Fibroblast of skin of left biceps (primary cell): Measurements from ENCODE around the gene RBM33.

Source experiments
- DNase-seq, 2 experiments: peaks; one replicate each; pipeline ENCODE4 v3.0.0-alpha.2; 2013; ENCODE audit warnings: low read depth in 2 of 2

RBM33 gene

DNA sequence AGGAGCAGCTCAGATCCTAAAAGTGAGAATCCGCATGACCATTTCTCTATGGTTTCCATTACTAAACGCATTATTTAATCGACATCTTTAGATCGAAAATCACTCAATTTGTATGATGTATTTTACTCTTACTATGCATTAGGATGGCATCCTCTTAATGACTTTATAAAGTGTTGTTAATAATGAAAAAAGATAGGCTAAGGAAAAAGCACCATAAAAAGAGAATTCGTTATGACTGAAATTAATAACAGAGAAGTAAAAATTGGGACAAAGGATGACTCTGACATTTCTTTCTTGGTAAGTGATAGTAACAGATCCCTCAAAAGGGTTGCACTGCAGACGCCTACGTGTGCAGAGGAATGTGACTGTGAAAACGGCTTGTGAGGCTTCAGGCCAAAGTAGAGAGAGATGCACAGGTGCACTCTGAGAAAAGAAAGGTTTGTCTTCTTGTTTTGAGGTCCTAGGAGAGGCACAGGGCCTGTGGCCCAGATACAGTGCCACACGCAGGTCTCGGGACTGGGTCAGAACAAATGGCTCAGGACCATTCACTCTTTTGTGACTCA, 23.0 kb upstream of the RBM33 start:
- no peak for DNase-seq

- no peak for DNase-seq
Observed at GRCh38 chr7:155624412-155624811, 20.0 kb upstream of the RBM33 start.

DNA sequence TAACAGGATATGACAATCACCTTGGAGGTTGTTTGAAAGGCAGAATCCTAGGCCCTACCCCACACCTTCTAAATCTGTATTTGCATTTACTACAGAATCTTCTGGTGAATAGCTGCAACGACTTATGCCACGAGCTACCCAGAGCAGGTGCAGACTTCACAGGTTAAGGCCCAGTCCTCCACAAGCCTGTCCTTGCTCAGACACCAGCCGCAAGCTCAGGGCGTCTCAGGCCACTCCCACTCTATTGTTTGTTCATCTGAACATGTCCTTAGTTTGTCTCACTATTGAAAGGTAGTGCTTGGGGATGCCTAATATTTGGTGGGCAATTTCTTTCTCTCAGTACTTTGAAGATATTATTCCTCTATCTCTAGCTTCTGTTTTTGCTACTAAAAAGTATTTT, 18.9 kb upstream of the RBM33 start:
- no peak for DNase-seq

DNA sequence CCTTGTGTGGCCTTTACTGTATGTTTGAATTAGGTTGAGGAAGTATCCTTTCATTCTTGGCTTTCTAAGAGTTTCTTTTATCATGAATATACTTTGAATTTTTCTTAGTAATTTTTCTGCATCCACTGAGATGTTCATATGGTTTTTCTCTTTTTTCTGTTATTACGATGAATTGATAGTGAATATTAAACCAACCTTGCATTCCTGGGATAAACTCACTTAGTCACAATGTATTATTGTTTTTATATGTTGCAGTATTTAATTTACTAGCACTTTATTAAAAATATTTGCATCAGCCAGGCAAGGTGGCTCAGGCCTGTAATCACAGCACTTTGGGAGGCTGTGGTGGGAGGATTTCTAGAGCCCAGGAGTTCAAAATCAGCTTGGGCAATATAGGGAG, 15.3 kb upstream of the RBM33 start:
- no peak for DNase-seq

GRCh38 chr7:155631155-155631554, 13.3 kb upstream of the RBM33 start:
- no peak for DNase-seq

- no peak for DNase-seq
Observed at GRCh38 chr7:155635817-155636216, 8.6 kb upstream of the RBM33 start.

DNA sequence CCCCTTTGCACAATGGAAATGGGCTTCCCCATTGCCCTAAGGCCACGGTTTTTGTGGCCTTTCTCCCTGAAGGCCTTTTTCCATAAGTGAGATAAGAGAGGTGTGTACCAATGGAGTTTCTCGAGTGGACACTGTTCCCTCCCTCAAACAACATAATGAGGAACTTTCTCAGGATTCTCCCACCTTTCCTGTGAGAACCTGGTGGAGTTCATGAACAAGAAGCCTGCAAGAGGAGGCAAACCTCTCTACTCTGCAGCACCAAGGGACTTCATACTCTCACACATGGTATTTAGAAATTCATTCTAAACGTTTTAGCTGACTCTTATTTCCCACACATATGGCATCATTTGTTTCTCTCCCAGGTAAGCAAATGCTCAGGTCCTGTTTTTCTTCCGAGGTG, 7.3 kb upstream of the RBM33 start:
- no peak for DNase-seq

DNA sequence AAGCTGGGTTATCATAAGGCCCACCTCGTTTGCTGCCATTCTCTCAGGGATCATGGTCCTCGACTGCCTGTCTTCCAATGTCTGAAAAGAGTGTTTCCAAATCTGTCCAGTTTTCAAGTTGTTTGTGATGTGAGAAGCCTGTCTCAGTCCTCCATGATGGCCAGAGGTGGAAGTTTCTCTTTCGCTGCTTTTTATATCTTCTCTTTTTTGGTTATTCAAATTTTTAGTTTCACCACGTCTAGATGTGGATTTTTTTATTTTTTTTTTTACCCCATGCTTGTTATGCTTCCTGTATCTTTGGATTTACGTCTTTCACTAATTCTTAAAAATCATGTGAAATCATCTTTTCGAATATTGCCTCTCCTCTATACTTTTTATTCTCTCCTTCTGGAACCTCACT, 6.1 kb upstream of the RBM33 start:
- no peak for DNase-seq

DNA sequence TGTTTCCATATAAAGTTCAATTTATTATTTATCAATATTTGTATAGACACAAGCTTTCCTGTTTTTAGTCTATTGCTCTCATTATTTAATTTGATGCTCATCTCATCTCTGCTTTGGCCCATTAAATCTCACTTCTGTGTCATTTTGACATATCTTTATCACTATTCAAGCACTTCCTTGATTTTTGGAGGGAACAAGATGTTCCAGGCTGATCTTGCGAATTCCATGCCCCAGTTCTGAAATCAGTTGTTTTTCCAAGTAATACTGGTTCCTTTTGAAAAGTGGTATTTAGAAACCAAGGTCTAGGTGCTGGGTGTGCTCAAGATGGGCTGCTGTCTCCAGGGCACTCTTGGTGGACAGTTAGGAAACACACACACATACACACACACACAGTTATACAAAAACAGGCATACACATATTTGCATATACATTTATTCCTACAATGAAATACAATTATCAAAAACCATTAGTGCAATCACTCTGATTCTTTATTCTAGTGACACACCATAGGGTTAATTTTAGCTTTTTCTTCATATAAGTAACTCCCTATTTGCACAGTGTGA, 4.4 kb upstream of the RBM33 start:
- DNase-seq = no peak

DNA sequence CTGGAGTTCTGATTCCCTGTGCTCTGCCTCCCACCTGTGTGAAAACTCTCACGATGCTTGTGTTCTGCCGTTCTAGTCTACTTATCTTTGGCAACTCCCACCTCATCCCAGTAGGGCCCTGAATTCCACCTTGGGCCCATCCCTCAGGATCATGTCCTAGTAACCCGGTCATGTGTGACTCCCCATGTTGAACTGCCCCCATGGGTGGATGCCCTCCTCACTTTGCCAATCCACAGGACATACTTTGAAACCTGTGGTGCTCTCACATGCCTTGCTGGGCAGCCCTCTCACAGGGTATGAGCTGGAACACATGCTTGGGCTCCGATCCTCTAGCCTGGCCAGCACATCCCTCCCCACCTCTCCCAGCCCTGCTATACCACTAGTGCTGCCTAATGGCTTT, 3.8 kb upstream of the RBM33 start:
- DNase-seq = no peak

DNA sequence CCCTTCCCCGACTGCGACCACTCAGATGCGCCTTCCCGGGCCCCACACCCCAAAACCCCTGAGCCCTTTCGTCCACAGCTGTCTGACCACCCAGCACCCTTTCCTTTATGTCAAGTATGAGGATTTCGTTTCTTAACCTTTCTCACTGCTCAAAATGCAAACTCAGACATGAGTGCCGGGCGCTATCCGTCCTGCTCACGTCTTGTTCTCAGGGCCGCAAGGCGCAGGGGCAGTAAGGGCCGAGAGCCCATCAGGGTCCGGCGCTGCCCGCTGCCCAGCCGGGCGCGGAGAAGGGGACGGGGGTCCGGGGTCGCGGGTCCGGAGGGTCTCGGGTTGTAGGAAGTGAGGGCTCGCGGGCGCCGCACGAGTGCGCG, 670 bp upstream of the RBM33 start:
- DNase-seq = no peak

- no peak for DNase-seq
Observed at GRCh38 chr7:155644971-155645509, 579 bp downstream of the RBM33 start.

- DNase-seq = no peak
Observed at GRCh38 chr7:155645662-155646061, 1.2 kb downstream of the RBM33 start.

- DNase-seq = no peak
Observed at GRCh38 chr7:155646669-155647068, 2.2 kb downstream of the RBM33 start.

DNA sequence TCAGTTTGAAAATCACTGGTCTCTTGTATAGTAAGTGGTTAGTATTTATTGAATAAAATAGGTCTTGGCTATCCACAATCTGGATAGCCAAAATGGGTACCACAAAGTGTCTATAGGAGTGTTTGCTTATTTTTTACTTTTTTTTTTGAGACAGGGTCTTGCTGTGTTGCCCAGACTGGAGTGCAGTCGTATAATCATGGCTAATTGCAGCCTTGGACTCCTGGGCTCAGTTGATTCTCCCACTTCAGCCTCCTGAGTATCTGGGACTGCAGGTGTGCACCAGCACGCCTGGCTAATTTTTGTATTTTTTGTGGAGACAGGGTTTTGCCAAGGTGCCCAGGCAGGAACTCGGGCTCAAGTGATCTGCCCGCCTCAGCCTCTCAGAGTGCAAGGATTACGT, 2.8 kb downstream of the RBM33 start:
- DNase-seq = no peak

DNA sequence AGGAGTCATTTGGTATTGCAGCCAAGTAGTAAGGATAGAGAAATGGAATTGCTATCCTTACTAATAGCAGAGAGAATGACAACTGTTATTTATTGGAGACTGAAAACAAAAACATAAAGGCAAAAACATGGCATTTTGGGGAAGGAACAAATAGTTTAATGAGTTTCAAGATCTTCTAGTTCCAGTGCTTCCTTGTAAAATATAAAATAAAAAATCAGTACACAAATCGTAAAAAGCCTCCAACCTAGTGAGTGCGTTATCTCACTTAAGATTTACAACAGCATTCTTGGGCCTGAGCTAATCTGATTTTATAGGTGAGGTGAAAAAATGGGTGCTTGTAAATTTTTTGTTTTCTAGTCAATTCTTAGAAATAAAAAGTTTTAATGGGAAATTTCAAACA, 3.3 kb downstream of the RBM33 start:
- no peak for DNase-seq

DNA sequence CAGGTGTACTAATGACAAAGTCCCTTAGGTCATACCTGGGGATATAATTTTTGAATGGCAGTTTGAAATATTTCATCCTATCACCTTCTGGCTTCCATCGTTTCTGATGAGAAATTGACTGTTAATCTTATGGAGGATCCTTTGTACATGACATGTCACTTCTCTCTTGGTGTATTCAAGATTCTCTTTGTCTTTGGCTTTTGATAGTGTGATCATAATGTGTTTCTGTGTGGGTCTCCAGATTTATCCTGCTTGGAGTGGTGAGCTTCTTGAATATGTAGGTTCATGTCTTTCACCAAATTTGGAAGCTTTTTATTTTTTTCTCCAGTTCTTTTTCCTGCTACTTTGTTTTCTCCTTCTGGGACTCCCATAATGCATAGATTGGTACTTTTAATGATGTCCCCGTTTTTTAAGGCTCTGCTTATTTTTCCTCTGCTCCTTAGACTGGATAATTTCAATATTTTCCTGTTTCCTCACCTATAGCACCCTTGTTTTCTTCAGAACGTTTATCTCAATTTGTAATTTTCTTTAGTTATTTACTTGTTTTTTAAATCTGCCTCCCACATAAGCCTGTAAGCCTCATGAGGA, 4.4 kb downstream of the RBM33 start:
- DNase-seq = no peak

DNA sequence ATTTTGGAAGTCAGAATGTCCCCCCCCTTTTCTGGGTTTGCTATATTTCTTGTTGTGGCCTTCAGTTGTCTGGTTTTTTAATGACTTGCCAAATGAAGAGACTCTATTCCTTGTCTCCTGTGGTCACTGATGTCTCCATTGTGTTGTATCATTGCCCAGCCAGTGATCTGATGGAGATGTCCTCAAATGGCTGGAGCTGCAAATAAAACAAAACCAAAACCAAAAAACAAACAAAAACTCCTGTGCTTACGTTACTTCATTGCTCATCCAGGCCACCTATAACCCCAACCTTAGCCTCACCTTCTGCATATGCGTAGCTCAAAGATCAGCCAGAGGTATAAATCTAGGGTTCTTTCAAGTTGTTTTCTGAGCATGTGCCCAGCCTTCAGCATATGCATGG, 5.1 kb downstream of the RBM33 start:
- DNase-seq = no peak

DNA sequence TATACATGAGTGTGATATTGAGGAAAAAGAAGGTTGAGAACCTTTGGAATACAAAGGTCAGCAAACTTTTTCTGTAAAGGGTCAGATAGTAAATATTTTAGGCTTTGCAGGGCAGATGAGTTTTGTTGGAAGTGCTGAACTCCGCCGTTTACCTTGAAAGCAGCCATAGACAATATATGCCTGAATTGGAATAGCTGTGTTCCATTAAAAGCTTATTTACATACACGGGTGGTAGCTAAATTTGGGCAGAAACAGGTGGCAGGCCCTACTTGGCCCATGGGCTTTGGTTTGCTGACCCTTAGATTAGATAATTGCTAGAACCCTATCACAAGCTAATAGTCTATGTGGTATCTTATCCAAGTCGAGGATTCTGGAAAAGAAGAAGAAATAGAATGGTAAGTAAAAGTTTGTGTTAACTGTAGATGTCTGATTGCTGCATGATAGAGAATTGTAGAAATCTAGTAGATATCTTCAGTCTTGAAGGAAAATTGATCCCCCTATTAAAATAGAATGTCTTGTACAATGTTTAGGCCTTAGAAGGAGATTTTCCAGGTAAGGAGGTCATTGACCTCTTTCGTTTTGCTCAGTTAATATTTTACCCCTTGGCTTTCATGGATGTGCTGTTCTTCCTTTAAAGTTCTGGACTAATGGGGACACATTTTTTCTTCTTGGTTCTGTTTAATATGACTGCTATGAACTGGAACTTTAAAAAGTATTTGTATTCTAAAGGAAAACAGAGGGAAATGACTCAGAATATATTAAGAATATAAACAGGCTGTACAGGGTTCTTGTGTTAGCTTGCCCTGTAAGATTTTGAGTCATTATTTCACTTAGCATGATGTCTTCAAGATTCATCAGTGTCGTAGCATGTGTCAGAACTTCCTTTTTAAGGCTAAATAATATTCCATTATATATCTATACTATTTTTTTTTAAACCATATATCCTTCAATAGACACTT, 8.0 kb downstream of the RBM33 start:
- DNase-seq = no peak

- no peak for DNase-seq
Observed at GRCh38 chr7:155653803-155654202, 9.3 kb downstream of the RBM33 start.

DNA sequence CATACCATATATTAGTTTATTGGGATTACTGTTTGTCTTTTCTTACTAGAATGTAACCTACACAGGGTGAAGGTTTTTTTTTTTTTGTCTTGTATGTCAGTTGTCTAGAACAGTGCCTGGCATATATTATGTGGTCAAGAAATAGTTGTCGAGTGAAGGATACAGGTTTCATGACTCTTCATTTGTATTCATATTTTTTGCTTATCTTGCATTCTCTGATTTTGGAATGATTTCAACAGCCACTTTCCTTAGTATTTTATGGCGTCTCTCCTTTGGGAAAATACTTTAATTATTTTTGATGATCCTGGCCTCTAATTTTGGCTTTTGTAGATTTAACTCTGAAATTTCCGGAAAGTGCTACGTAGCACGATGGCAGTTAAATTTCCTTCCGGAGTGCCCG, 12.4 kb downstream of the RBM33 start:
- no peak for DNase-seq

- no peak for DNase-seq
Observed at GRCh38 chr7:155660059-155660757, 15.7 kb downstream of the RBM33 start.
